Activated CD4-positive, CD25-positive, alpha-beta regulatory T cell treated with anti-CD3 and anti-CD28 coated beads, Interleukin-2, amount 50 U/mL, for 16 hours (primary cell): Measurements from ENCODE around the gene SLC25A24.
"Not testable (repeated sequence)": the region's sequence is repeated elsewhere in the genome, so short reads cannot be mapped to it uniquely, and the experiment has no call there.

Experiments used
- DNase-seq: peaks from one replicate; pipeline ENCODE4 v3.0.0-alpha.2; 2020; ENCODE audit warnings: low read depth, low spot score

Gene SLC25A24

GRCh38 chr1:108140177-108140576 lies 60.0 kb downstream of the SLC25A24 start:
- no peak for DNase-seq

- not testable (repeated sequence) for DNase-seq
These were observed 60.6 kb downstream of the SLC25A24 start for GRCh38 chr1:108139555-108139954.

- not testable (repeated sequence) for DNase-seq
These were observed 67.0 kb downstream of the SLC25A24 start for GRCh38 chr1:108133148-108133547.

- DNase-seq: not testable (repeated sequence)
These were observed 67.8 kb downstream of the SLC25A24 start for GRCh38 chr1:108132367-108132766.

- DNase-seq: not testable (repeated sequence)
These were observed 68.9 kb downstream of the SLC25A24 start for GRCh38 chr1:108131281-108131680.

GRCh38 chr1:108130794-108131193 lies 69.3 kb downstream of the SLC25A24 start:
- DNase-seq: no peak

GRCh38 chr1:108129999-108130398 lies 70.1 kb downstream of the SLC25A24 start:
- no peak for DNase-seq

GRCh38 chr1:108125312-108126138 lies 74.6 kb downstream of the SLC25A24 start:
- DNase-seq: peak; percentile 48

GRCh38 chr1:108124622-108125311 lies 75.4 kb downstream of the SLC25A24 start:
- DNase-seq: no peak

GRCh38 chr1:108124023-108124422 lies 76.1 kb downstream of the SLC25A24 start:
- DNase-seq: no peak

- no peak for DNase-seq
These were observed 78.6 kb downstream of the SLC25A24 start for GRCh38 chr1:108121358-108122143.

GRCh38 chr1:108120163-108120562 lies 80.0 kb downstream of the SLC25A24 start:
- no peak for DNase-seq

GRCh38 chr1:108119500-108119899 lies 80.6 kb downstream of the SLC25A24 start:
- DNase-seq: no peak

- no peak for DNase-seq
These were observed 81.9 kb downstream of the SLC25A24 start for GRCh38 chr1:108117945-108118902.

- no peak for DNase-seq
These were observed 82.9 kb downstream of the SLC25A24 start for GRCh38 chr1:108117237-108117636.

GRCh38 chr1:108114033-108114599 lies 86.0 kb downstream of the SLC25A24 start:
- DNase-seq: no peak

- DNase-seq: no peak
These were observed 86.6 kb downstream of the SLC25A24 start for GRCh38 chr1:108113496-108113895.

GRCh38 chr1:108109295-108109973 lies 90.7 kb downstream of the SLC25A24 start:
- no peak for DNase-seq

GRCh38 chr1:108108119-108108518 lies 92.0 kb downstream of the SLC25A24 start:
- DNase-seq: no peak

- no peak for DNase-seq
These were observed 92.5 kb downstream of the SLC25A24 start for GRCh38 chr1:108107658-108108057.
